ENCODE results near the gene PKNOX1. TPM values are rescaled to one million over a fixed set of nuclear protein-coding genes. Genes with fewer than 3 reads are reported as not detected.
"Not testable (repeated sequence)": the region's sequence is repeated elsewhere in the genome, so short reads cannot be mapped to it uniquely, and the experiment has no call there.

Gene PKNOX1
- 10 to 100 TPM; 10.8 to 29.5 (median 20.9) TPM for polyA plus RNA-seq (ENCODE audit: low read depth in 6 of 6)

GRCh38 chr21:42973991-42974831, at the start of gene PKNOX1:
TSS of gene PKNOX1 (plus strand) at chr21:42974562. CDS start at chr21:43004382, 29,820 bp downstream.
- Mint-ChIP-seq H3K9me3 (no peaks in the 10 kb centered on the region), H3K4me3 (peak within 1 kb of the TSS; percentile 77 to 96 (median 92)), H3K27ac (peak within 1 kb of the TSS; percentile 86 to 95 (median 94)), H3K36me3 (no peaks in the 10 kb centered on the region), H3K27me3 (no peaks in the 10 kb centered on the region), H3K4me1 (peaks cover 7 to 26% (median 18%) of the 10 kb centered on the region in 3 donors)
- peak; percentile 99 for DNase-seq
- ATAC-seq (ENCODE audit: low read depth in 2 of 2): peak; percentile 82 to 86

GRCh38 chr21:42925114-42925926, 49.0 kb upstream of the PKNOX1 start, which contains the start of gene ERVH48-1:
TSS of gene ERVH48-1 (minus strand) at chr21:42925630. CDS start at chr21:42919006, 6,624 bp downstream.
- no peak within 1 kb of the TSS for H3K4me3 Mint-ChIP-seq
- no peaks in the 10 kb centered on the region for H3K36me3 Mint-ChIP-seq
- ATAC-seq (ENCODE audit: low read depth in 2 of 2) (no peak), DNase-seq (no peak)
- H3K9me3 Mint-ChIP-seq: no peaks in the 10 kb centered on the region
- peaks cover 15 to 18% (median 15%) of the 10 kb centered on the region in 3 donors for H3K4me1 Mint-ChIP-seq
- peak within 1 kb of the TSS in 5 of 6 donors; percentile 11 to 86 (median 61) for H3K27ac Mint-ChIP-seq
- no peaks in the 10 kb centered on the region for H3K27me3 Mint-ChIP-seq

DNA sequence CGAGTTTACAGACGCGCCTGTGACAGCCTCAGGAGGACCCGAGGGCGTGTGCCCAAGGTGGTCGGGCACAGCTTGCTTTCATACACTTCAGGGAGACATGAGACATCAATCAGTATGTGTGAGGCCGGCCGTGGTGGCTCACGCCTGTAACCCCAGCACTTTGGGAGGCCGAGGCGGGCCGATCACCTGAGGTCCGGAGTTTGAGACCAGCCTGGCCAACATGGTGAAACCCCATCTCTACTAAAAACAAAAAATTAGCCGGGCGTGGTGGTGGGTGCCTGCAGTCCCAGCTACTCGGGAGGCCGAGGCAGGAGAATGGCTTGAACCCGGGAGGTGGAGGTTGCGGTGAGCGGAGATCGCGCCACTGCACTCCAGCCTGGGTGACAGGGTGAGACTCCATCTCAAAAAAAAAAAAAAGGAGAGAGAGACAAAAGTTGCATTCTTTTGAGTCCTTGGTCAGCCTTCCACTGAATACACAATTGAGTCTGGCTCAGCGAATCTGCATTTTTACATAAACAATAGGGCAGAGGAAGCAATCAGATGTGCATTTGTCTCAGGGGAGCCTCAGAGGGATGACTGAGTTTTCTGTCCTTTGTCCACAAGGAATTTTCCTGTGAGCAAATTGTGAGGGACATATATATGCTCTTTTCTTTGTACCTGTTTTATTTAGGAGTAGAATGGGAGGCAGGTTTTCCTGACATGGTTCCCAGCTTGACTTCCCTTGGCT, 46.7 kb upstream of the PKNOX1 start:
- H3K27ac Mint-ChIP-seq: peak overlapping the region in 1 of 6 donors; percentile 47
- not testable (repeated sequence) for H3K4me3 Mint-ChIP-seq; H3K9me3 Mint-ChIP-seq; DNase-seq; H3K36me3 Mint-ChIP-seq; ATAC-seq (ENCODE audit: low read depth in 2 of 2); H3K27me3 Mint-ChIP-seq
- H3K4me1 Mint-ChIP-seq: peaks cover 15 to 18% (median 16%) of the 10 kb centered on the region in 3 donors

- DNase-seq: no peak
- Mint-ChIP-seq H3K27me3 (no peaks in the 10 kb centered on the region), H3K4me1 (peaks cover 0 to 6% (median 2%) of the 10 kb centered on the region in 3 donors), H3K27ac (peak overlapping the region in 1 of 6 donors; percentile 12), H3K9me3 (no peaks in the 10 kb centered on the region), H3K4me3 (no peak overlapping the region), H3K36me3 (no peaks in the 10 kb centered on the region)
- ATAC-seq (ENCODE audit: low read depth in 2 of 2): no peak
Measured at GRCh38 chr21:42929969-42930368, 44.4 kb upstream of the PKNOX1 start.

DNA sequence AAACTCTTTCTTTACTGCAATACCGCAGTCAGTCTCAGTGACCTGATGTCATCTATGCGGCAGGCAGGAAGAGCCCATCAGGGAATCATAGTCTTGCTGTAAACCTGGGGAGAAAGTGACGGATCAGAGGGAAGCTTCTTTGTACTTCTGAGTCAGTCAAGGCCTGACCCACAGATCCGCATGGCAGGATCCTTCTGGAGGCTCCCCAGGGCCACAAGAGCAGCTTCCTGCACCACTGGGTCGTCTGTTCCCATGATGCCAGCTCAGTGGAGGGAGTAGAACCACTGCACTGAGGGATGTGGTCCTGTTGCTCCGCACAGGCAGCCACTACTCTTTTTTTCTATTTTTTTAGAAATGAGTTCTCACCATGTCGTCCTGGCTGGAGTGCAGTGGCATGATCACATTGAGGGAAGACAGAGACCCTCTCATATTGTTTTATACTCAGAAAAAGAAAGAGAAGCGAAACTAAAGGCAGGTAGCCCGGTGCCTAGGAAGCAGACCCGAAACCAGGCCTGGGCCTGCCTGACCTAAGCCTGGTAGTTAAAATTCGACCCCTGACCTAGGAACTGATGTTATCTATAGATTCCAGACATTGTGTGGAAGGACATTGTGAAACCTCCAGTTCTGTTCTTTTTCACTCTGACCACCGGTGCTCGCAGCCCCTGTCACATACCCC, 42.7 kb upstream of the PKNOX1 start:
- ATAC-seq (ENCODE audit: low read depth in 2 of 2) (no peak), DNase-seq (no peak)
- peak overlapping the region in 1 of 6 donors; percentile 65 for H3K27ac Mint-ChIP-seq
- no peaks in the 10 kb centered on the region for H3K9me3 Mint-ChIP-seq
- H3K36me3 Mint-ChIP-seq: no peaks in the 10 kb centered on the region
- peak overlapping the region in 1 of 8 donors; percentile 65 for H3K4me3 Mint-ChIP-seq
- H3K4me1 Mint-ChIP-seq: peaks cover 5 to 9% (median 5%) of the 10 kb centered on the region in 3 donors
- H3K27me3 Mint-ChIP-seq: no peaks in the 10 kb centered on the region

DNA sequence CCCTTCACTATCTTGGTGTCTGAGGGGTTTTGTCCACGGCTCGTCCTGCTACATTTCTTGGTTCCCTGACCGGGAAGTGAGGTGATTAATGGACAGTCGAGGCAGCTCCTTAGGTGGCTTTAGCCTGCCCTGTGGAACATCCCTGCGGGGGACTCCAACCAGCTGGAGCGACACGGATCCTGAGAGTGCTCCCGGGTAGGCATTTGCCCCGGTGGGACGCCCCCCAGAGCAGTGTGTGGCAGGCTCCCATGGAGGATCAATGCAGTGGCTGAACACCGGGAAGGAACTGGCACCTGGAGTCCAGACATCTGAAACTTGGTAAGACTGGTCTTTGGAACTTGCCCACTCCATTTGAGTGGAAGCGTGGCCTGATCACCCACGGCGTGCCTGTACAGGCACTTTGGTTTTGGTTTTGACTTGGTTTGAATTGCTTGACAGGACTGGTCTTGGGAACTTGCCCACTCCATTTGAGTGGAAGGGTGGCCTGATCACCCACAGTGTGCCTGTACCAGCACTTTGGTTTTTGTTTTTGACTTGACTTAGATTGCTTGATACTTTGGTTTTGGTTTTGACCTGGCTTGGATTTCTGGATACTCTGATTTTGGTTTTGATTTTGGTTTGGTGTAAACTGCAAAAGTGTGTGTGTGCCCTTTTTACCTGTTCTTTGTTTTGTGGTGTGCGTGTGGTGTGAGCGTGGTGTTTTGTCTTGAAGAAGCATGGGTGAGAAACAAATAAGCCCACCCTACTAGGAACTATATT, 41.8 kb upstream of the PKNOX1 start:
- H3K4me3 Mint-ChIP-seq; H3K9me3 Mint-ChIP-seq; H3K27me3 Mint-ChIP-seq; DNase-seq; H3K36me3 Mint-ChIP-seq; ATAC-seq (ENCODE audit: low read depth in 2 of 2): not testable (repeated sequence)
- peak overlapping the region in 2 of 6 donors; percentile 43 to 65 for H3K27ac Mint-ChIP-seq
- peaks cover 10 to 18% (median 14%) of the 10 kb centered on the region in 3 donors for H3K4me1 Mint-ChIP-seq

- DNase-seq; H3K36me3 Mint-ChIP-seq; H3K27me3 Mint-ChIP-seq; ATAC-seq (ENCODE audit: low read depth in 2 of 2); H3K4me3 Mint-ChIP-seq; H3K9me3 Mint-ChIP-seq: not testable (repeated sequence)
- H3K4me1 Mint-ChIP-seq: peaks cover 13 to 23% (median 20%) of the 10 kb centered on the region in 3 donors
- peak overlapping the region in 1 of 6 donors; percentile 53 for H3K27ac Mint-ChIP-seq
Measured at GRCh38 chr21:42933137-42933970, 41.0 kb upstream of the PKNOX1 start.

- not testable (repeated sequence) for H3K9me3 Mint-ChIP-seq; DNase-seq; H3K27me3 Mint-ChIP-seq; ATAC-seq (ENCODE audit: low read depth in 2 of 2); H3K27ac Mint-ChIP-seq; H3K36me3 Mint-ChIP-seq; H3K4me3 Mint-ChIP-seq
- H3K4me1 Mint-ChIP-seq: peaks cover 13 to 23% (median 20%) of the 10 kb centered on the region in 3 donors
Measured at GRCh38 chr21:42933973-42934372, 40.4 kb upstream of the PKNOX1 start.

- not testable (repeated sequence) for H3K4me3 Mint-ChIP-seq; H3K9me3 Mint-ChIP-seq; H3K27me3 Mint-ChIP-seq; DNase-seq; ATAC-seq (ENCODE audit: low read depth in 2 of 2); H3K36me3 Mint-ChIP-seq
- Mint-ChIP-seq H3K27ac (peak overlapping the region in 2 of 6 donors; percentile 39 to 82), H3K4me1 (peaks cover 13 to 23% (median 20%) of the 10 kb centered on the region in 3 donors)
Measured at GRCh38 chr21:42936360-42936759, 38.0 kb upstream of the PKNOX1 start.

- DNase-seq (peak; percentile 46), ATAC-seq (ENCODE audit: low read depth in 2 of 2) (peak; percentile 21 to 53)
- not testable (repeated sequence) for H3K36me3 Mint-ChIP-seq, H3K27me3 Mint-ChIP-seq, H3K9me3 Mint-ChIP-seq
- Mint-ChIP-seq H3K27ac (peak overlapping the region in 5 of 6 donors; percentile 39 to 87 (median 86)), H3K4me3 (peak overlapping the region in 2 of 8 donors; percentile 0 to 61), H3K4me1 (peaks cover 13 to 25% (median 20%) of the 10 kb centered on the region in 3 donors)
Measured at GRCh38 chr21:42937034-42937940, 37.1 kb upstream of the PKNOX1 start.
